Fibroblast of skin of back (primary cell): ENCODE data around the gene CZIB.
"Not testable (repeated sequence)": the region's sequence is repeated elsewhere in the genome, so short reads cannot be mapped to it uniquely, and the experiment has no call there.

Experiments
- DNase-seq: peaks from one replicate; pipeline ENCODE4 v3.0.0-alpha.2; 2013

Gene CZIB

DNA sequence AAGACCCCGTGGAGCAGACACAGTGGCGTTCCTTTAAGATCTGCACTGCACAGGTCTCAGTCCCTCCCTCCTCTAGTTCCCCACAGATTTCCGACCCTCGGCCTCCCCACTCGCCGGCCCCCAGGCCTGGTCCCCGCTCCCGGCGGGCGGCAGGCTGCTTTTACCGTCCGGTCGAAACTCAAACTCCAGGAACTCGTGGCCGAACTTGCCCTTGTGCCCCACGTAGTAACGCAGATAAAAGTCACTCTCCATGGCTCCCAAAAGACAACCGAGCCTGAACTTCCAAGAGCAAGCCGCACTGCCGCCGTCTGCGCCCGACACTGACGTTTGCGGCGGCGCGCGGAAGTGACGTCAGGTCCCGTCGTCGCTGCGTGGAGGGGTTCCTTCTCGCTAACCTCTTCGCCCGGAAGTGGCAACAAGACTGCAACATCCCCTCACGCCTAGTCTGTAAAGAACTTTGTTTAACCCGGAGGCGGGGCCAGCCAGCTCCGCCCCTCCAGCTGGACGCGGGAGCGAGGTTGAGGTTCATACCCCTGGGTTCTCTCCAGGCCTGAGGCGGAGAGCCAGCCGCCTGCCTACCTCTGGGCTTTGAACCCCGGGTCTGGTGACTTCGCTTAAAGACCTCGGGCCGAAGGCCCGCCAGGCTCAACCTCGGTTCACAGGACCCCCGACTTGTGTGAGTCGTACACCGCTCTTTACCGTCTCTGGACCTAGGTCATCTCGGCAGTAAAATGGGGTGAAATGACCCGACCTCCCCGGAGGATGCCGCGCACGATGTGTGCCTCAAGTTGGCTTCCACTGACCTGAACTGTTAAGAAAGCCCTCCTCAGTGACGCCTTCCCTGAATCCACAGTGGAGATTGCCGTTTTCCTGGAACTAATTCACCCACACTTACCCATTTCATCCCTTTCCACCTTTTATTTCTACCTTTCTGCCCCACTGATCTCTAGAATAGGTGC, 18.0 kb upstream of the CZIB start, which contains the start of gene MAGOH:
Gene MAGOH, minus strand, starts transcription at position 322 of the 959 bp plus-strand sequence. Its CDS starts 70 bp downstream, at position 252.
- peak; percentile 97 for DNase-seq

DNA sequence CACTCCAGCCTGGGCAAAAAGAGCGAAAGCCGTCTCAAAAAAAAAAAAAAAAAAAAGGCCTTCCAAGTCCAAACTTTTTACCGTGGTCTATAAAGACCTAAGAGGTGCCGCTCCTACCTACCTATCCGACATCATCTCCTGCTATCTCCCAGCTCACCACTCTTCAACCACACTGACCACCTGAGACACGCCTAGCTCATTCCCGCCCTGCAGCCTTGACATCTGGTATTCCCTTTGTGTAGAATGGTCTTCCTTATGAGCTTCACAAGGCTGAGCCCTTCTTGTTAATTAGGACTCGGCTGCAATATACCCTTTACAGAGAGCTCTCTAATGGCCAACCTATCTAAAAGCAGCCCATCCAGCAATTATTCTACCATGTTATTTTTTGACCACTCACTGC, 17.2 kb upstream of the CZIB start:
- DNase-seq: no peak

DNA sequence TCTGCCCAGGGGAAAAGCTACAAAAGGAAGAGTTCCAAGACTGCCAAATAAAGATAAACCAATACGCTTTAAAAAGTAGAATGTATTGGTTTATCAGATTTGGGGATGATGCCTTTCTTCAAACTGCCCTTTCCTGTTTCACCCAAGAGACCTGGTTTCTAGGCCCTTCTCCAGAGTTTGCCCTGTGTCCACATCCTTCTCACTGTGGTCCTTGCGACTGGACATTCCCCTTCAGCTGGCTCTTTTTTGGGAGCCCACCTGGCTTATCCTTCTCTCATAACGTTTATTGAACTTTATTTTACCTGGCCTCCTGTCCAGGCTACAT, 490 bp upstream of the CZIB start:
- DNase-seq: no peak

DNA sequence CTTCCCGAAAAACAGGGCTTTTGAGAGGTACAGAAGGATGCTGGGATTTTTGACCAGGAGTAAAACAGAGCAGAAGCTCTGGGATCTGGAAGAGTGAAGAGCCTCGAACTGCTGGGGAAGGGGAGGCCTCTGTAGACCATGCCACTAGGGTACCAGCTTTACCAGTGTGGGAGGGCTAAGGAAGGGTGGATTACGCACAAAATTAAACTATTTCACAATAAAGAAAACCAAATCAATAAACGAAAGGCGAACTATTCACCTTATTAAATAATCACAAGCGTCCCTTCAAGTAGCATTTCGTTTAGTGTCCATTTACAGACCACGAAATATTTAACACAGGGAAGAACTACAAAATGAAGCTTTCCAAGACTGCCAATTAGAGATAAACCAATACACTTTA, 723 bp downstream of the CZIB start:
- no peak for DNase-seq

DNA sequence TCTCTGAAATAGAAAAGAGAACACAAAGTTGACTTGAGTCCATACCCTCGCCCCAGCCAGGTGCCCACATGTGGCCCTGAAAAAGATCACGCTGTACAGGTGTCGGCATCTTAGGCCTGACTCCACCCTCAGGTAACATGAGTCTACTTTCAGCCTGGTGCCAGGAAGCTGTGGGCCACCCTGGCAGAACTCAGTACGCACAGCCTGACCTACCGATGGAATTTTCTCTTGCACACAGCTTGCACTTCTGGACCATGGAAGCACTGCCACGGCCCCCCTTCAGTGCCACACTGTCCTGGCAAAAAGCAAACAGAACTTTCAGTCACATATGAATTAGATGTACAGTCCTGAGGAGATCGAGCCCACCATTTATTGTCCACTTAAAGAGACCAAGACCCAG, 2.2 kb downstream of the CZIB start:
- no peak for DNase-seq

DNA sequence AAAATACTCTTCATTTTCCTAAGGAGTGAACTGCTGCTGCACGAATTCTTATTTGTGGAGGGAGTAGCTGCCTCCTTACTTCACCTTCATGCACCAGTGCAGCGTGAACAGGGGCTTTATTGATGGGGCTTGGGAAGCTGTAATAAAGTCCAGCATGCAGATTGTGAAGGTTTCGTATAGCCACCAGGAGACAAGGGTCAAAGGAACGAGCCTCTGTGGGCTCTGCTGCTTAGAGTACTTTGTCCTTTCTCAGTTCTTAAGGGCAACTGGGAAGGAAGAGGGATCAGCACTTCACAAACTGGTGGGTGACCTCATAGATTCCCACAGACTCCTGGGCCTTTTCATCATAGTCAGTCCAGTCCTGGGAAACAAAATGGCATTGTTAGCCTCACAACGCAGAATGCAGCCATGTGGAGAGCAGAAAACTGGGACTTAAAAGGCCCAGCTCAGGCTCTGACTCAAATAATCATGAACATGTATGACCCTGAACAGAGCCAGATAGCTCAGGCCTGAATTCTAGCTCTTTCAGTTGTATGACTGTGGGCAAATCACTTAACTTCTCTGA, 6.0 kb downstream of the CZIB start:
- no peak for DNase-seq

DNA sequence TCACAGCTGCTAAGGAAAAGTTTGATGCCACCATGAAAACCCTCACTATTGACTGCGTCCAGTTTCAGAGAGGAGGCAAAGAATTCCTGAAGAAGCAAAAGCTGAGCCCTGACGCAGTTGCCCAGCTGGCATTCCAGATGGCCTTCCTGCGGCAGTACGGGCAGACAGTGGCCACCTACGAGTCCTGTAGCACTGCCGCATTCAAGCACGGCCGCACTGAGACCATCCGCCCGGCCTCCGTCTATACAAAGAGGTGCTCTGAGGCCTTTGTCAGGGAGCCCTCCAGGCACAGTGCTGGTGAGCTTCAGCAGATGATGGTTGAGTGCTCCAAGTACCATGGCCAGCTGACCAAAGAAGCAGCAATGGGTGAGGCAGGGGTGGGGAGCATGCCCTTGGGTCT, 9.5 kb downstream of the CZIB start:
- DNase-seq: no peak

DNA sequence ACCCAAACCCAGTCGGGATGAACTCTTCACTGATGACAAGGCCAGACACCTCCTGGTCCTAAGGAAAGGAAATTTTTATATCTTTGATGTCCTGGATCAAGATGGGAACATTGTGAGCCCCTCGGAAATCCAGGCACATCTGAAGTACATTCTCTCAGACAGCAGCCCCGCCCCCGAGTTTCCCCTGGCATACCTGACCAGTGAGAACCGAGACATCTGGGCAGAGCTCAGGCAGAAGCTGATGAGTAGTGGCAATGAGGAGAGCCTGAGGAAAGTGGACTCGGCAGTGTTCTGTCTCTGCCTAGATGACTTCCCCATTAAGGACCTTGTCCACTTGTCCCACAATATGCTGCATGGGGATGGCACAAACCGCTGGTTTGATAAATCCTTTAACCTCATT, 10.1 kb downstream of the CZIB start:
- DNase-seq: no peak

DNA sequence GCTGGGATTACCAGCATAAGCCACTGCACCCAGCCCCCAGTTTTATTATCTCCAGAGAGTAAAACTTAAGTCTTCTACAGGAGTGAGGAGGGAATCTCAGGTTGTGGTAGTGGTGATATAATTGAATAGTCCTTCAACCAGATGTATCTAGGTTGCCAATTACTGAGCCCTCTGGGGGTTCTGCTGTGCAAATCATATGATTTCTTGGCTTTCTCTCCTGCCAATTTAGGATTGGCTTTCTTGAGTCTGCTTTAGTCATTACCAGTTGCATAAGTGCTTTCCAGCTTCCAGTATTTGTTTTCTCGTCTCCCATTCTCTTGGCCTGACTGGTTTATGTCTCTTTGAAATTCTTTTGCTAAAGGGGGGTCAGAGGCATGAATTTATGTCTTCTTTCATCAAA, 12.7 kb downstream of the CZIB start:
- DNase-seq: no peak

DNA sequence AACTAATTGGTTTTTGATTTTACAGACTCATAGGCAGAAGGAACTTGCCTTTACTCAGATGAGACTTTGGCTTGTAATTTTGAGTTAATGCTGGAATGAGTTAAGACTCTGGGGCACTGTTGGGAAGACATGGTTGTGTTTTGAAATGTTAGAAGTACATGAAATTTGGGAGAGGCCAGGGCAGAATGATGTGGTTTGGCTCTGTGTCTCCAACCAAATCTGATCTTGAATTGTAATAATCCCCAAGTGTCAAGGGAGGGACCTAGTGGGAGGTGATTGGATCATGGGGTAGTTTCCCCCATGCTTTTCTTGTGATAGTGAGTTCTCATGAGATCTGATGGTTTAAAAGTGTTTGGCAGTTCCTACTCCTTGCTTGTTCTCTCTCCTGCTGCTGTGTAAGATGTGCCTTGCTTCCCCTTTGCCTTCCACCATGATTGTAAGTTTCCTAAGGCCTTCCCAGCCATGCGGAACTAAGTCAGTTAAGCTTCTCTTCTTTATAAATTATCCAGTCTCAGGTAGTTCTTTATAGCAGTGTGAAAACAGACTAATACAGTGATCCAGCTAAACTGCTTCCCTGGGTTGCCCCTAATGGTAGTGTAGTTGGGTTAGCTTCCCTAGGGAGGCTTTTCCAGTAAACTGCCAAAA, 13.6 kb downstream of the CZIB start:
- no peak for DNase-seq

DNA sequence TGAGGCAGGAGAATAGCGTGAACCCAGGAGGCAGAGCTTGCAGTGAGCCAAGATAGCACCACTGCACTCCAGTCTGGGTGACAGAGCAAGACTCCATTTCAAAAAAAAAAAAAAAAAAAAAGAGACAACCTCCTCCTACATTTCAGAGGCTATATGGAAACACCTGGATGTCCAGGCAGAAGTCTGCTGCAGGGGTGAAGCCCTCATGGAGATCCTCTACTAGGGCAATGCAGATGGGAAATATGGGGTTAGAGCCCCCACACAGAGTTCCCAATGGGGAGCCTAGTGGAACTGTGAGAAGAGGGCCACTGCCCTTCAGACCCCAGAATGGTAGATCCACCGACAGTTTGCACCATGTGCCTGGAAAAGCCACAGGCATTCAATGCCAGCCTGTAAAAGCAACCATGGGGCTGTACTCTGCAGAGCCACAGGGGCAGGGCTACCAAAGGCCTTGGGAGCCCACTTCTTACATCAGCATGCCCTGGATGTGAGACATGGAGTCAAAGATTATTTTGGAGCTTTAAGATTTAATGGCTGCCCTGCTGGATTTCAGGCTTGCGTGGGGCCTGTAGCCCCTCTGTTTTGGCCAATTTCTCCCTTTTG, 14.2 kb downstream of the CZIB start:
- not testable (repeated sequence) for DNase-seq

DNA sequence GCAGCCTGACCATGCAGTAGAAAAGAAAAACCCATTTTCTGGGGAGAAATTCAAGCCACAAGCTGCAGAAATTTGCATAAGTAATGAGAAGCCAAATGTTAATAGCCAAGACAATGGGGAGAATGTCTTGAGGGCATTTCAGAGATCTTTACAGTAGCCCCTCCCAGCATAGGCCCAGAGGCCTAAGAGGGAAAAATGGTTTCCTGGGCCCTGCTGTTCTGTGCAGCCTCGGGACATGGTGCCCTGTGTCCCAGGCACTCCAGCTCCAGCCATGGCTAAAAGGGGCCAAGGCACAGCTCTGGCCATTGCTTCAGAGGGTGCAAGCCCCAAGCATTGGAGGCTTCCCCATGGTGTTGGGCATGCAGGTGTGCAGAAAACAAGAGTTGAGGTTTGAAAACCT, 14.9 kb downstream of the CZIB start:
- not testable (repeated sequence) for DNase-seq

DNA sequence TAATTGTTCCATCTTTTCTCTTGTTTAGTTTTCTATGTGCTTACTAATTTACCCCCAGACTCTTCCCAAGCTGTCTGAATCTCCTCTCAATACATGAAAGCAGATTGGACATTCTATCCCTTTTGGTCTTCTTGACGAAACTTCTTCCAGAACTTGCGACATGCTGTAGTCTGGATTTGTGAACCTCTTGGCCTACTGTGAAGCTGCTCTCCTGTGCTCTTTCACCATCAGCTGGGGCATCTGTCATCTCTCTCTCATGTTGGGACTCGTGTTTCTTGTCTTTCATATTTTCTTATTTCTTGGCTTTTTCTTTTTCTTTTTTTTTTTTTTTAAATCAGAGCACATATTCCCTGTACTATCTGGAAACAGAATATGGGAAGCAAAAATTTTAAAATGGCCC, 17.0 kb downstream of the CZIB start:
- no peak for DNase-seq

DNA sequence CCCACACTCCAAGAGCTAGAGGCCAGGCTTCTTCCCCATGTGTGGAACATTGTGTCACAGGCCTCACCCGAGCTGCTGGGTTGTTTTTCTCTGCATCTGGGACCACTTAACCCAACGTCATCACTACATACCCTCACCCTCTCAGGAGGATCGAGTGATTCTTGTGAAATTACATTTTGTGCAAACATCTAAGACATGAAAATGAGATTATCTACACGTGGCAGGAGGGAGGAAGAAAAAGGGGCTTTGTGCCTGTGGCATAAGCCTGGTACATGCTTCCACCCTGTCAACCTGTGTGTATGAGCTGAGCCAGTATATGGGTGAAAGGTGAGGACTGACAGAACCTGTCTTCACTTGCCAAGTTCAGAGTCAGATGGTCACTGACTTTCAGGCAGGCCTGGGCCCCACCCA, 22.2 kb downstream of the CZIB start:
- DNase-seq: no peak

DNA sequence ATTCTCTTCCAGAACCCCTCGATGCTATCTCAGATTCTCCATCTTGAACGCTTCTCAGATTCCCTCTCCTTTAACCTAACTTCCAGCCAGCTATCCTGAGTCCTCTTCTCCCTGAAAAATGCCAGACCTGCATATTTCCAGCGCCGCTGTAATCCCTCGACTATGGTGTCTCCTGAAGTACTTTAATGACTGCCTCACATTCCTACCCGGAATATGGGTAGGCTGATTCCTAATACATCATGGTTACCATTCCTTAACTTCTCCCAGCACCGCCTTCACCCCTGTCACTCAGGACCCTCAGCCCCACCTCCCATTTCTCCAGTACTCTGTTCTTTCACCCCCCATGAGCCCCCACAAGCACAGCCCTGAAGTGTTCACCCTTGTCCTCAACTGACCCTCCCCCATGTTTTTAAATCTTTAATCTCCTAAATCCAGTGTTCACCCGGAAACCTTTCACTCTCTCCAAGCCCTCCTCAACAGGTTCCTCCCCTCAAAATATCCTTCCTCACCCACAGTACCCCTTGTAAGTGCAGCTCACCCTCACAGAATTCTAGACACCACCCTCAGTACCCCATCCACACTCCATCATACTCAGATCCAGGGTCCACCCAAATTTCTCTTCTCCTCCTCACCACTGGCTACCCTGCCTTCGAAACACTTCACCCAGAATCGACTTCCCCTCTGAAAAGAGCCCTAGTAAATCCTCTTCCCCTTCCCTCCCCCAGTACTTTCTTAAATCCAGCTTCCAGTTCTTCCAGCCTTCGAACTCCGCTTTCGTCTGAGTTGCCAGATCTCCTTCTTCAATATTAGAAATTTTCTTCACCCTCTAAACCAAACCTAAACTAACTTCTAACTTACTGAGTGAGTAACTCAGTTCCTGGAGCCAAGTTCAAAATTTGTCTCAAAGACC, 22.9 kb downstream of the CZIB start:
- peak; percentile 50 for DNase-seq

DNA sequence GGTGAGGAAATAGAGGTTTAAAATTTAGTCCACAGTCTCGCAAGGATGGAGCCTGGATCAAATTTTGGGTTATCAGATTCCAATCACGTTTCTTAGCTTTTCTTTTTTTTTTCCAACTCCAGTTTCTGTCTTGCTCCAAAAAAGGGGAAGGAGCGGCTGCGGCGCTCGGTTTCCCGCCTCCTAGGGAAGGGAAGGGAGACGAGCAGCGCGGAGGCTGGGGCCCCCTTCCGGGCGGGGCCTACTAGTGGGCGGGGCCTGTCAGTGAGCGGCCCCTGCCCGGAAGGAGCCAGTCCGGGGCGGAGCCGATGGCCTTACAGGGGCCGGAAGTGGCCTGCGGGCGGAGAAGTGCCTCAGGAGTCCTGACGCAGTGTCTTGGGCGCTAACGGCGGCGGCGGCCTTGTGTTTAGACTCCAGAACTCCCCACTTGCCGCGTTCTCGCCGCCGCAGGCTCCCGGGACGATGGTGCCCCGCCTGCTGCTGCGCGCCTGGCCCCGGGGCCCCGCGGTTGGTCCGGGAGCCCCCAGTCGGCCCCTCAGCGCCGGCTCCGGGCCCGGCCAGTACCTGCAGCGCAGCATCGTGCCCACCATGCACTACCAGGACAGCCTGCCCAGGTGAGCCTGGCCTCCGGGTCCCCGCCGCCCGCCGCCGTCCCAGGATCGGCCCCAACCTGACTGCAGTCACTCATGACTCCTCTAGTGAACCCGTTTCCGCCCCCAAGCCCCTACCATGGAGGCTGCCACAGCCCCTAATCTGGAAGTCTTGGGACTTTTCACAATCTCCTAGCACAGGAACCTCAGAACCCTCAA, 23.7 kb downstream of the CZIB start, which contains the start of gene CPT2:
Gene CPT2, plus strand, starts transcription at position 340 of the 806 bp plus-strand sequence. Its CDS starts 120 bp downstream, at position 460.
- peak; percentile 93 for DNase-seq

DNA sequence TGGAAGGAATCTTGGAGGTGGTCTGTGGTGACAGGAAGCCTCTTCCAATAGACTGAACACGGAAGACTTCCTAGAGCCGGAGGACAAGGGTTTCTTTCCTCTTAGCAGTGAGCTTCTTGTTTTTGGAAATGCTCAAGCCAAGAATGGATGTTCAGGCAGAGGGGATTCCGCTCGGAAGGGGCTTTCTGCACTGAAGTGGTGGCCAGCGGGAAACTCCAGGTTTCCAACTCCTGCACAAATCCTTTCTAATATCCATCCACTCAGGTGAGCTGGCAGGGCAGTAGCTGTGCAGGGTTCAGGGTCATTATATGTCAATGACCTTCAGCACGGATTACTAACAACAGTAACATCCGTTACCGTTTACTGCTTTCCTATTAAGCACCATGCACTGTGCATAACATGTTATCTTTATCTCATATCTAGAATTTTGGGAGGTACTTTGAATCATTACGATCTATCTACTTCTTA, 24.4 kb downstream of the CZIB start:
- DNase-seq: no peak

DNA sequence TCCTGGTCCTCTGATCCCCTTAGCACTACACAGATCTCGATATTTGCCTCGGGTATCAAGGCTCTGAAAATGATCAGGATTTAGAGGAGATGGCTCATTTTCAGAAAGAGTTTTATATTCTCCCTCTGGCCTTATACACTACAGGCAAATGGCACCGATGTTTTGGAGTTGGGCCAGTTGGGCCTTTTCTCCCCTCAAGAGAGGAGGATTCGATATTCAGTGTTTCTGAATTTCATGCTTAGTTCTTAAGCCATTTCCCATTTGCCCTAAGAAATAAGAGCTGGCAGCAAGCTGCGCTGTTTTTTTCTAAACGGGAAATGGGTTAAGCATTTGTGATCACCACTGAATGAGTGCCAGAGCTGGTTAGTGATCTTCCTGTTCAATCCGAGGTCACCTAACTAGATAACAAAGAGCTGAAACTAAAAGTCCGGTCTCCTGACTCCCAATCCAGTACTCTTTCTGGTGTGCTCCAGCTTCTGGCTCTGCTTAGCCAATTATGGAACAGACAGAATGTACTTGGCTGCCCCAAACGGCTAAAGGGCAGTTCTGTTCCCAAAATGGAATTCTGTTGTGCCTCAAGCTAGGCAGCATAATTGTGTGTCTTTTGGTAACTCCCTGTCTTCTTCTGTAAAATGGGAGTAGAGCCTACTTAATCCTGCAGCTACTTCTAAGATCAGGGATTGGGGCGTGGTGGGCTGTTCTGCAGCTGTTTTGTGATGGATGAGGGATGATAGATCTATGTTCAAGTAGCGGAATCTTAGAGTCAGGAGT, 25.0 kb downstream of the CZIB start:
- no peak for DNase-seq

DNA sequence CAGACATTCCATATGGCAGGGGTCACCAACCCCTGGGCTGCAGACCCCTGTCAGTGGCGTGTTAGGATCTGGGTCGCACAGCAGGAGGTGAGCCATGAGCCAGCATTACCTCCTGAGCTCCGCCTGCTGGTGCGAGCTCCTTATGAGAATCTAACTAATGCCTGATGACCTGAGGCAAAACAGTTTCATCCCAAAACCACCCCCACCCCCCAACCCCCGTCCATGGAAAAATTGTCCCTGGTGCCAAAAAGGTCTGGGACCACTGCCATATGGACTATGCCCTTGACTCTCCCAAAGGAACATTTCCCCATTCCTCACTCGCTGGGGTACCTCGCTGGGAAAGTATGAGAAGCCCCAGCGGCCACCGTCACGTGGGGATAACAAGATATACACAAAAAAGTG, 30.2 kb downstream of the CZIB start:
- DNase-seq: no peak

DNA sequence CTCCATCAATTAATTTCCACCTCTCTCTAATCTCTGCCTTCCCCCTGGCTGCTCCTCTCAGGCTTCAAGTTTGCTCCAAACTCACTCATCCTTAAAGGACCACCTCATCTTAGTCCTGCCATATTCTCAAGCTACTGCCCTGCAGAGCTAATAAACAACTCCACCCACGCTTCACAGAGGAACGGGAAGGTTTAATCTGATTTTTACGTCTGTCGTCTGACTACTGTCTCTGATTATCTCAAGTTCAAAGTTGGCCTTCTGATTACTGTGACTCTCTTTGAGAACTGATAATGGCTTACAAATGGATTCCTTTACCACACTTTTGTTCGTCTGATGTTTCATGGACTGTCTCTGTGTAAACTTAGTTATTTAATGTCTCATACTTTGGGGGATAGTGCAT, 31.4 kb downstream of the CZIB start:
- no peak for DNase-seq
